Occipital lobe (tissue), 3 donors: Measurements from ENCODE around the gene ST3GAL5. TPM values are rescaled to one million over a fixed set of nuclear protein-coding genes. Genes with fewer than 3 reads are reported as not detected.

Source experiments
- DNase-seq: peaks from one replicate; lab custom pipeline; 2025; lab: John Stamatoyannopoulos, UW
- small RNA-seq: library from RNA; depleted of rRNA; stranded (forward); fragments of <200 nt; gene quantifications from one replicate; pipeline ENCODE3, GENCODE V24; 2014
- total RNA-seq: library from RNA; depleted of rRNA; stranded (reverse); fragments of >200 nt; gene quantifications from one replicate; pipeline ENCODE4 v1.2.3, GENCODE V29; 2014

Gene ST3GAL5
- total RNA-seq, 1 donor from 2014 or later, result 26.5 TPM

DNA sequence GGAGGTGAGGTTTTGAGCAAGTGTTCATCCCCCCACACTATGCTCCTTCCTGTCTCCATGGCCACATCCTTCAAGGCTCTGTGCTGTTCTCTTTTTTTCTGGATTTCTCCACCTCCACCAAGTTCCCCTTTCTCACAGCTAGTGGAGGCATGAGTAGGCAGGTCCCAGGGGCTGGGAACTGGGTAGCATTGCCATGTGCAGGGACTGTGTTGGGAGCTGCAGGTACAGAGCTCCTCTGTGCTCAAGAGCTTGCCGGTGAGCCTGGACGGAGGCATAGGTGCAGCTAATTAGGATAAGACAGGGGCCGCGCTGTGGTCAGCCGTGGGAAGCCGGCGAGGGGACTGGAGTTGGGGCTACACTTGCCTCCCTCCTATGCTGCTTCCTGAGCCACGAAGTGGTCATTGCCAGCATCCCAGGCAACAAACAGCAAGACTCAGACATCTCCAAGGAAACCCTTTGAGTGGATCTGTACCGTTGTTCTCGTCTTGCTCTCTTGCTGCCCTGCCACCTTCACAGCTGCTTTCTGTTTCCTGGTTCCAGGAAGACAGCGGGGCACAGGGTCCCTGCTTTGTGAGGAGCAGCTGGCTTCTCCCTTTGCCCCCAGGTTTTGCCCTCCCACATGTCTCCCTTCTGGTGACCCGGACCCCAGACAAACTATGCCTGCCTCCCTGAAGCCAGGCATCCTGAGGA is 98.1 kb downstream of the ST3GAL5 start:
- no peak for DNase-seq

DNA sequence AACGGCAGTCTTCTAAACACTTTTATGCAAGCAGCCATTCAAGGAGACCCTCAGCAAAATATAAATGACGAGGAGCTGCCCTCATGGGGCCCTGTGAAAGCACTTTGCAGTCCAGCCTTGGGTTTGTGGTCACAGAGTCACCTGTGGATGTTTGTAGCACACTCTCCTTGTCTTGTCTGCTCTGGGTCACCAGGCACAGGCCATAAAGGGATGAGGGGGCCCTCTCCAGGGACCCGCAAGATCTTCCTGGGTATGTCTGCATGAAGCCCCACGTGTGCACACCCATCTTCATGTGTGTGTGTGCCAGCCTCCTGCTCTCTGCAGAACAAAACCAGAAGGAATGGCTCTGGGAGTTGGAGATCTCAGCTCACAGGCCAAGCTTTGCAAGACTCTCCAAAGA is 98.8 kb downstream of the ST3GAL5 start:
- no peak for DNase-seq

DNA sequence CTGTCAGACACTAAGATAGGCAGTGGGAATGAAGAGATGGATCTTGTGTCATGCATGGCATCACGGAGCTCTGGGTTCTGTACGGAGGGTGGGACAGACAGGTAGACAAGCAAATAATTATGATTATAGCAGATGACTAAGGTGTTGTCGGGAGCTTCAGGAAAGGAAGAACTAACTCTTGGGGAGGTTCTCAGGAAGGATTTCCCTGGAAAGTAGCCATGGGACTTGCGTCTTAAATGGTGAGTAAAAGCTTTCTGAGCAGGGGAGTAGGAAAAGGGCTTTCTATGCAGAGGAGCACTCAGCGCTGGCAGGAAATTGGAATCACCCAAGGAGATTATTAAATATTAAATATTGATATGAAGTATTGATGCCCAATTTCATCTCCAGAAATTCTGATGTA is 99.5 kb downstream of the ST3GAL5 start:
- no peak for DNase-seq

DNA sequence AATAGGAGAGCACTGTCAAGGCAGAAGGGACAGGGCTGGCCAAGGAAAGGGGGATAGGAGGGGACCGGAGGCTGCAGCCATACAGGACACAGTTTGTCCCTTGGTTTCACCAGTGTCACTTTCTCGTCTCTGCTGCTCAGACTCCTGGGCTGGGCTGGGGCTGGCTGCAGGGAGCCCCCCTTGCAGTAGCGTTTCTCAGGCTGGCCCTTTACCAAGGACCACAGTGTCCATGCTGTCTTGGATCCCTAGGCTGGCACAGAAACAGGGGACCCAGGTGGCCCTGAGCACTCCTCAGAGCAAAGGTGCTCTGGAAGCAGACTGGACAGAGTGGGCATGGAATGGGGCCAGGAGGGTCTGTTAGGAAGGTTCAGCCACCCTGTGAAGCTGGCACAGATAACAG is 100.2 kb downstream of the ST3GAL5 start:
- DNase-seq, result no peak

DNA sequence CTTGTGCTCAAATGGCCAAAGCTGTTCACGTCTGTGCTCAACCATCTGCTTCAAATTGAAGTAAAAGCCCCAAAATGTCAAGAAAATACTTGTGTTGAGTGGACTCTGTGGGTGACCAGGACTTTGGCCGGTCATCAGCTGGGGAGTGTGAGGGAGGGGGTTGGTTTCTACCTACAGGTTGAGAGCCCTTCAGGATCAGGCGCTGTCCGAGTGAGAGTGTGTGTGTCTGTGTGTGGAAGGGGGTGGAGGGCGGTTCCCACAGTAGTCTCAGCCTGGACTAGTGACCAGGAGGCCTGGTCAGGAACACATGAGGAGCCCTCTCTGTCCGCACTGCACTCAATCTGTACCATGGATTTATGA is 100.8 kb downstream of the ST3GAL5 start:
- DNase-seq, result no peak

DNA sequence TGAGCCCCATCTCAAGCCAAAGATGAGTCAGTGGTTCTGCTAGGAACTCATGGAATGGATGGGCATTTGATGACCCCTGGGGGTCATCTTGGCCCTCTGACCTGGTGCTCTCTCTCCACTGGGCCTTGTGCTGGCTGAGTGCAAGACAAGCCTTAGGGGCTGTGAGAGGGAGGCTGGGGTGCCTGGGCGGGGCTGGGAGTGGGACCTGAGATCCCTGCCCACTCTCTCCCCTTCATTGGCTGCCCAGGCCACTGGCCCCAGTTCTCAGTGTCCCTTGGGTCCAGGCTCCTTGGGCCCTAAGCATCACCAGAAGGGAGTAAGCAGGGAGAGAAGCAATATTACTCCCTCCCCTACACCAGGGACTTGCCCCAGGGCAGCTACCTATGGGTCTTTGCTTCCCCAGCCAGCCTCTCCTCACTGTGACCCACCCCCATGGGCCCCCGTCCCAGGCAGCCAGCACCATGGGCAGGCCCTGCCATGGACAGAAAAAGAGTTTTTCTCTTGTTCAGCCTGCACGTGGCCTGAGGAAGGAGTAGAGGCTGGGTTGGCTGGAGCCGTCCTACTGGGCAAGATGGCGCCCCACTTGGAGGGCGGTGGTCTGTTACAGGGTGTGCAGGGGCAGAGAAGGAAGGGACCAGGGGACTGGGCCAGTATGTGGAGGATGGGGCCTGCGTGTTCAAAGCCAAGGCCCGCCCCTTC is 101.4 kb downstream of the ST3GAL5 start:
- no peak for DNase-seq

Small RNA genes lying within 50 kb of the gene (small RNA-seq; reads per million reads assigned to genes)
- not detected for gene RN7SKP83

Other genes with a start within 250 kb of the ST3GAL5 start
- gene SFTPB, start 220.8 kb downstream of the ST3GAL5 start, total RNA-seq, result 0.16 TPM
- not detected for gene GNLY, start 194.6 kb downstream of the ST3GAL5 start, total RNA-seq
- 3.0 TPM for gene ATOH8, start 135.0 kb downstream of the ST3GAL5 start, total RNA-seq
- 9.5 TPM for gene POLR1A, start 216.9 kb upstream of the ST3GAL5 start, total RNA-seq
- gene PTCD3, start 217.2 kb upstream of the ST3GAL5 start, total RNA-seq, result 114 TPM